Measurements from ENCODE around the gene ABCA10. TPM values are rescaled to one million over a fixed set of nuclear protein-coding genes. Genes with fewer than 3 reads are reported as not detected.

ABCA10 gene
- total RNA-seq, 1 donor from 2014 or later: 1.8 TPM

GRCh38 chr17:69122065-69122464 is 106.6 kb downstream of the ABCA10 start:
- Mint-ChIP-seq H3K27me3 (ENCODE audit: unreplicated experiment) (no peaks in the 10 kb centered on the region), H3K4me1 (ENCODE audit: unreplicated experiment) (no peaks in the 10 kb centered on the region), H3K36me3 (ENCODE audit: unreplicated experiment) (no peaks in the 10 kb centered on the region), H3K4me3 (ENCODE audit: unreplicated experiment) (no peak overlapping the region), H3K27ac (ENCODE audit: unreplicated experiment) (no peak overlapping the region), H3K9me3 (ENCODE audit: unreplicated experiment) (no peaks in the 10 kb centered on the region)
- DNase-seq (ENCODE audit: extremely low spot score, unreplicated experiment): no peak
- no peak for TF ChIP-seq CTCF (IDR thresholded peaks at IDR 0.05)

DNA sequence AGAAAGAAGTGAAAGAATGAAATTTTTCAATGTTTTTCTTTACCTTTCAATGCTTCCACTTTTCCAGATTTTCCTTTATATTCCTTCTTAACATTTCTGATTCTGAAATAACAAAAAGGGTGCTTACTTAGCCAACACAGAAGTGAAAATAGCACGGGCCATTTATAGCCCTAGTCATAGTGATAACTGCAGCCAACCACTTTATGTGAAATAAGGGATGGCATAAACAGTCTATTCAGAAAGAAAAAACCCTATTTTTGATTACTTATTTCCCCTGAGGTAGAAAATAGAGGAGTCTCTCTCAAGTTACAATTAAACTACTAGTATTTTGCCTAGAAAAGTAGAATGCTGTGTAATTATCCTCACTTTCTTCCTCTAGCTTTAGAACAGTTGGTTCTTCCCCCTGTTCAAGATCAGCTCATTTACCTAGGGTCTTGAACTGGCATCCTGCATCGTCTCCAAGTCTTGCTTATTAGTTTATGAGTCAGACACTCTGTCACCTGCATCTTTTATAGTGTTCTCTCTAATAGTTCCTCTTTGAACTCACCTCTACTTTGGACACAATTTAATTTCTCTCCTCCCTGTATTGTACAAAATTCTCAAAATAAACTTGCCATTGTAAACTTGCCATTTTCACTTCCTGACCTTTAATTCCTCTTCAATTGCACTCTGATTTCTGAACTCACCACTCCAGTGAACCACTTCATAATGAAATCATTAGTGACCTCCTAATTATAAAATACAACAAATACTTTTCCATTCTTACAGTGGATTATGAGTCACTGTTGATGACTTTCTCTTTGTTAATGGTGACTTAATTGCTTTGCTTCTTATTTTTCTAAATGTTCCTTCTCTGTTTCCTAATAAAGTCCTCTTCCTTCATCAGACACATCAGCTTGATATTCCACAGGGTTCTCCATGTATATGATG is 110.5 kb downstream of the ABCA10 start:
- no peaks in the 10 kb centered on the region for H3K4me1 Mint-ChIP-seq (ENCODE audit: unreplicated experiment)
- no peak overlapping the region for H3K4me3 Mint-ChIP-seq (ENCODE audit: unreplicated experiment)
- TF ChIP-seq CTCF (IDR thresholded peaks at IDR 0.05): no peak
- DNase-seq (ENCODE audit: extremely low spot score, unreplicated experiment): no peak
- no peaks in the 10 kb centered on the region for H3K27me3 Mint-ChIP-seq (ENCODE audit: unreplicated experiment)
- no peaks in the 10 kb centered on the region for H3K36me3 Mint-ChIP-seq (ENCODE audit: unreplicated experiment)
- no peak overlapping the region for H3K27ac Mint-ChIP-seq (ENCODE audit: unreplicated experiment)
- H3K9me3 Mint-ChIP-seq (ENCODE audit: unreplicated experiment): no peaks in the 10 kb centered on the region

DNA sequence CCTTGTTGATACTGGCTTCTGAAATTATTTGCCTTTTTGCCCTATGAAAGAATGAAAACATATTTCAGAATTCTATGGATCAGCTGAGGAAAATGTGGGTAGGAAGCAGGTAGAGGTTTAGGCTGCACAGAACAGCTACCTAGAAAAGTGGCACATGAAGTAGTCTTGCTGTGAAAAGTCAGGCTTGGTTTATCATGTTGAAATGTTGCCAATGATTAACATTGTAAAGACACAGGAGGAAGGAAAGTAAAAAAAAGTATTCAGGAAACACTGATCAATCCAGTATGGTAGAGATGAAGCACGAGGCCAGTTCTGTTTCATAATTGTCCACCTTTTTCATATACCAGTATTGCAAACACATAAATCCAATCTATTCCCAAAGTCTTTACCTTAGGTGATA is 116.8 kb downstream of the ABCA10 start:
- DNase-seq (ENCODE audit: extremely low spot score, unreplicated experiment): no peak
- Mint-ChIP-seq H3K27me3 (ENCODE audit: unreplicated experiment) (no peaks in the 10 kb centered on the region), H3K27ac (ENCODE audit: unreplicated experiment) (no peak overlapping the region), H3K4me1 (ENCODE audit: unreplicated experiment) (no peaks in the 10 kb centered on the region), H3K36me3 (ENCODE audit: unreplicated experiment) (no peaks in the 10 kb centered on the region), H3K9me3 (ENCODE audit: unreplicated experiment) (no peaks in the 10 kb centered on the region), H3K4me3 (ENCODE audit: unreplicated experiment) (no peak overlapping the region)
- no peak for TF ChIP-seq CTCF (IDR thresholded peaks at IDR 0.05)

DNA sequence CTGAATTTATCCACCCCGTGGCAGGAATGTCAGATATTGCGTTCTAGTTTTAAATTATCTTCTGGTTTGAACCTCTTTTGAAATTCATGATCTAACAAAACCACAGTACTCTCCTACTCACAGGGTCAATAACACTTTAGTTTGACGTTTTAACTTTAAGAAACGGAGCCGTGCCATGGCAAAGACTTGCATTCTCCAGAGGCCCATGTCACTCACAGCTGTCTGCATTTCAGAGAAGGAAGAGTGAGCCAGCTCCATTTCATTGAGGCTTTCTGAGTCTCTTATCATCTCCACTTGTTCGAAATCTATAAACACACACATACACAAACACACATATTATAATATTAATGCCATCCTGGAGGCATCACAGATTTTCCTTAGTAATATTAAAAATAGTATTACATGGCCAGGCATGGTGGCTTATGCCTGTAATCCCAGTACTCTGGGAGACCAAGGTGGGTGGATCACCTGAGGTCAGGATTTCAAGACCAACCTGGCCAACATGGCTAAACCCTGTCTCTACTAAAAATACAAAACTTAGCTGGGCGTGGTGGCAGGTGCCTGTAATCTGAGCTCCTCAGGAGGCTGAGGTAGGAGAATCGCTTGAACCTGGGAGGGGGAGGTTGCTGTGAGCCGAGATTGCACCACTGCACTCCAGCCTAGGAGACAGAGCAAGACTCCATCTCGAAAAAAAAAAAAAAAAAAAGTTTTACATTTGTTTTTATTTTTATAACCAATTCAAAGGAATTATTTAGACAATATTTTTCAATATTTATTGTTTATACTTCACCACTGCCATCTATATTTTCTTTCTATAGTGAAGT is 122.5 kb downstream of the ABCA10 start:
- H3K4me3 Mint-ChIP-seq (ENCODE audit: unreplicated experiment): no peak overlapping the region
- H3K27ac Mint-ChIP-seq (ENCODE audit: unreplicated experiment): no peak overlapping the region
- no peaks in the 10 kb centered on the region for H3K27me3 Mint-ChIP-seq (ENCODE audit: unreplicated experiment)
- H3K9me3 Mint-ChIP-seq (ENCODE audit: unreplicated experiment): no peaks in the 10 kb centered on the region
- H3K4me1 Mint-ChIP-seq (ENCODE audit: unreplicated experiment): no peaks in the 10 kb centered on the region
- no peak for TF ChIP-seq CTCF (IDR thresholded peaks at IDR 0.05)
- no peaks in the 10 kb centered on the region for H3K36me3 Mint-ChIP-seq (ENCODE audit: unreplicated experiment)
- DNase-seq (ENCODE audit: extremely low spot score, unreplicated experiment): no peak

Measured in osteocyte (in vitro differentiated cells).